ENCODE measurements around the gene INO80D. TPM values are rescaled to one million over a fixed set of nuclear protein-coding genes. Genes with fewer than 3 reads are reported as not detected.

INO80D gene
- total and polyA plus RNA-seq, 2 experiments from 2014 or later: 17.5 to 37.4 TPM

DNA sequence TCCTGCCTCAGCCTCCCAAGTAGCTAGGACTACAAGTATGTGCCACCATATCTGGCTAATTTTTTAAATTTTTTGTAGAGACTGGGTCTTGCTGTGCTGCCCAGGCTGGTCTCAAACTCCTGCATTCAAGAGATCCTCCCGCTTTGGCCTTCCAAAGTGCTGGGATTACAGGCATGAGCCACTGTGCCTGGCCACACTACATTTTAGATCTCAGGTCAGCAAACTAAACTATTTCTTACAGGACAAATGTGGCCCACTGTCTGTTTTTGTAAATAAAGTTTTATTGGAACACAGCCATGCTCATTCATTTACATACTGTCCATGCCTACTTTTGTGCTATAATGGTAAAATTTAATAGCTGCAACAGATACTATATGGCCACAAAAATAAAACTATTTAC, 17.8 kb downstream of the INO80D start:
- Mint-ChIP-seq H3K4me1 (peaks cover 25% of the 10 kb centered on the region), H3K36me3 (ENCODE audit: low read depth) (peaks cover 40% of the 10 kb centered on the region; the same call in 2 of the 3 replicates), H3K4me3 (no peak overlapping the region), H3K27me3 (ENCODE audit: insufficient read depth, low read depth, poor library complexity) (peaks cover 2% of the 10 kb centered on the region), H3K27ac (no peak overlapping the region), H3K9me3 (no peaks in the 10 kb centered on the region)
- Histone ChIP-seq H4K20me1 (replicated peaks; ENCODE audit: insufficient read depth) (peaks cover 6% of the 10 kb centered on the region; the same call in 1 of the 2 replicates), H3K4me2 (no peak overlapping the region), H3K27ac (ENCODE audit: low read depth) (no peak overlapping the region), H3K36me3 (ENCODE audit: insufficient read depth) (no peaks in the 10 kb centered on the region), H3K4me1 (ENCODE audit: insufficient read depth) (peaks cover 18% of the 10 kb centered on the region), H3F3A (replicated peaks; ENCODE audit: low read depth) (no peaks in the 10 kb centered on the region), H3K27me3 (ENCODE audit: insufficient read depth) (no peaks in the 10 kb centered on the region), H3K4me3 (no peak overlapping the region), H3K79me2 (replicated peaks; ENCODE audit: insufficient read depth) (peaks cover 100% of the 10 kb centered on the region), H3K9me2 (ENCODE audit: insufficient read depth) (no peaks in the 10 kb centered on the region), H2AFZ (no peak overlapping the region)
- TF ChIP-seq CREB1 (CRISPR knock-in tag; IDR thresholded peaks at IDR 0.05; ENCODE audit: low read depth): no peak
- TF ChIP-seq, protein P1, sequence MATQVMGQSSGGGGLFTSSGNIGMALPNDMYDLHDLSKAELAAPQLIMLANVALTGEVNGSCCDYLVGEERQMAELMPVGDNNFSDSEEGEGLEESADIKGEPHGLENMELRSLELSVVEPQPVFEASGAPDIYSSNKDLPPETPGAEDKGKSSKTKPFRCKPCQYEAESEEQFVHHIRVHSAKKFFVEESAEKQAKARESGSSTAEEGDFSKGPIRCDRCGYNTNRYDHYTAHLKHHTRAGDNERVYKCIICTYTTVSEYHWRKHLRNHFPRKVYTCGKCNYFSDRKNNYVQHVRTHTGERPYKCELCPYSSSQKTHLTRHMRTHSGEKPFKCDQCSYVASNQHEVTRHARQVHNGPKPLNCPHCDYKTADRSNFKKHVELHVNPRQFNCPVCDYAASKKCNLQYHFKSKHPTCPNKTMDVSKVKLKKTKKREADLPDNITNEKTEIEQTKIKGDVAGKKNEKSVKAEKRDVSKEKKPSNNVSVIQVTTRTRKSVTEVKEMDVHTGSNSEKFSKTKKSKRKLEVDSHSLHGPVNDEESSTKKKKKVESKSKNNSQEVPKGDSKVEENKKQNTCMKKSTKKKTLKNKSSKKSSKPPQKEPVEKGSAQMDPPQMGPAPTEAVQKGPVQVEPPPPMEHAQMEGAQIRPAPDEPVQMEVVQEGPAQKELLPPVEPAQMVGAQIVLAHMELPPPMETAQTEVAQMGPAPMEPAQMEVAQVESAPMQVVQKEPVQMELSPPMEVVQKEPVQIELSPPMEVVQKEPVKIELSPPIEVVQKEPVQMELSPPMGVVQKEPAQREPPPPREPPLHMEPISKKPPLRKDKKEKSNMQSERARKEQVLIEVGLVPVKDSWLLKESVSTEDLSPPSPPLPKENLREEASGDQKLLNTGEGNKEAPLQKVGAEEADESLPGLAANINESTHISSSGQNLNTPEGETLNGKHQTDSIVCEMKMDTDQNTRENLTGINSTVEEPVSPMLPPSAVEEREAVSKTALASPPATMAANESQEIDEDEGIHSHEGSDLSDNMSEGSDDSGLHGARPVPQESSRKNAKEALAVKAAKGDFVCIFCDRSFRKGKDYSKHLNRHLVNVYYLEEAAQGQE (IDR thresholded peaks at IDR 0.05; ENCODE audit: unreplicated experiment): no peak
- TF ChIP-seq JUNB (IDR thresholded peaks at IDR 0.05; ENCODE audit: unreplicated experiment): no peak
- no peak for TF ChIP-seq EZH2 (IDR thresholded peaks at IDR 0.05; ENCODE audit: low read depth, unreplicated experiment)
- TF ChIP-seq EZH2phosphoT487 (IDR thresholded peaks at IDR 0.05; ENCODE audit: unreplicated experiment): no peak
- no peak for TF ChIP-seq ZNF331 (CRISPR knock-in tag; IDR thresholded peaks at IDR 0.05; ENCODE audit: low read depth)
- no peak for TF ChIP-seq NANOG (IDR thresholded peaks at IDR 0.05; ENCODE audit: borderline replicate concordance)
- TF ChIP-seq ZNF114 (CRISPR knock-in tag; IDR thresholded peaks at IDR 0.05): no peak
- TF ChIP-seq STAT1 (IDR thresholded peaks at IDR 0.05; ENCODE audit: unreplicated experiment): no peak
- DNase-seq (ENCODE audit: low spot score): no peak
- no peak for ATAC-seq

DNA sequence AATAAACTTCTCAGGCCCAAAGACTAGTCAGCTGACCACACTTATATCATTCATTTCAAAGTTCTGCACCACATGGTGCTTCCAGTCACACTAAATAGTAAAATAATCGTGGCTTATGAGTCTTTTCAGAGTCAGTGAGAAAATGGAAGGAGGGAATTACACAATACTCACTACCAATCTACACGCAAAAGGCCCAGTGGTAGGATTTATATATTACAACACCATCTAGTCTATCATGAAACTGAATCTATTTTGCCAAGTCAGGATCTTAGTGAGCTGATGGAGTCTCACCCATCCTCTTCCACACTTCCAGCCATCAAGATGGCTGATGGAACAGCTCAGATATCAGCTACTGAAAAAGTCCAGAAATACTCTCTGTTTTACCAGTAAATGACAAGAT, 21.9 kb downstream of the INO80D start:
- H3K4me1 Mint-ChIP-seq: peaks cover 20% of the 10 kb centered on the region
- Histone ChIP-seq H4K20me1 (replicated peaks; ENCODE audit: insufficient read depth) (peaks cover 1% of the 10 kb centered on the region; the same call in 1 of the 2 replicates), H3K4me2 (no peak overlapping the region), H3K79me2 (replicated peaks; ENCODE audit: insufficient read depth) (peaks cover 96% of the 10 kb centered on the region), H3K4me1 (ENCODE audit: insufficient read depth) (peaks cover 19% of the 10 kb centered on the region), H3F3A (replicated peaks; ENCODE audit: low read depth) (peaks cover 3% of the 10 kb centered on the region; the same call in 1 of the 2 replicates), H2AFZ (no peak overlapping the region), H3K9me2 (ENCODE audit: insufficient read depth) (no peaks in the 10 kb centered on the region), H3K27me3 (ENCODE audit: insufficient read depth) (no peaks in the 10 kb centered on the region), H3K4me3 (no peak overlapping the region), H3K36me3 (ENCODE audit: insufficient read depth) (peaks cover 12% of the 10 kb centered on the region; the same call in 1 of the 2 replicates), H3K27ac (ENCODE audit: low read depth) (no peak overlapping the region)
- no peaks in the 10 kb centered on the region for H3K9me3 Mint-ChIP-seq
- DNase-seq (ENCODE audit: low spot score) (no peak), ATAC-seq (no peak)
- H3K36me3 Mint-ChIP-seq (ENCODE audit: low read depth): peaks cover 64% of the 10 kb centered on the region; the same call in 2 of the 3 replicates
- H3K27me3 Mint-ChIP-seq (ENCODE audit: insufficient read depth, low read depth, poor library complexity): peaks cover 2% of the 10 kb centered on the region
- TF ChIP-seq STAT1 (IDR thresholded peaks at IDR 0.05; ENCODE audit: unreplicated experiment) (no peak), EZH2 (IDR thresholded peaks at IDR 0.05; ENCODE audit: low read depth, unreplicated experiment) (no peak), POLR2AphosphoS5 (IDR thresholded peaks at IDR 0.05; ENCODE audit: low read depth) (no peak)
- no peak overlapping the region for H3K4me3 Mint-ChIP-seq
- no peak overlapping the region for H3K27ac Mint-ChIP-seq

Data from GM23338 (cell line).